Stimulated activated naive CD4-positive, alpha-beta T cell (primary cell): ENCODE measurements around the gene CELF2.

ENCODE experiments used
- DNase-seq, 6 experiments: peaks; one replicate each; lab custom pipeline; 2025; lab: John Stamatoyannopoulos, UW

The CELF2 gene

DNA sequence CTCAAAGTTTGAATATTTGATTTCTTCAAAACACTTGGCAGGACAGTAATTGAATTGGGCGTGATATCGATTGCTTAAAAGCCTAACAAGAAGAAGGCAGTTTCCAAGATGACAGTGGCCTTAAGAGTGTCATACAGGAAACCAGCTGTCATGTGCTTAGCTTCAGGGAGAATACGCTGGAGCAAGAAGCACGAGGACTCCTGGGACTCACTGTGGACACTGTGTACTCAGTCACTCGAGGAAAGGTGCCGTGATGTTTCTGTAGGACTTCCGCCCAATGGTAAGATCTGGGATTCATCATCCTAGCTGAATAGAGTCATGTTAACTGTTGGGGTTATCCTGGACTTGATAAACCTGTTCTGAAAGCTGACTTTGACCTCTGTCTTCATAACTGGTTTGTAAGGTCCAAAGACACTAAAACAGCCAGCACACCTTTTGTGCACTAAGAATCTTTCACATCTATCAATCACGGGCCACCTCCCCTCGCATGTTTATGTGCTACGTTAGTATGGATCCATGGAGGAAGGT lies 113.5 kb downstream of the CELF2 start:
- DNase-seq: no peak

DNA sequence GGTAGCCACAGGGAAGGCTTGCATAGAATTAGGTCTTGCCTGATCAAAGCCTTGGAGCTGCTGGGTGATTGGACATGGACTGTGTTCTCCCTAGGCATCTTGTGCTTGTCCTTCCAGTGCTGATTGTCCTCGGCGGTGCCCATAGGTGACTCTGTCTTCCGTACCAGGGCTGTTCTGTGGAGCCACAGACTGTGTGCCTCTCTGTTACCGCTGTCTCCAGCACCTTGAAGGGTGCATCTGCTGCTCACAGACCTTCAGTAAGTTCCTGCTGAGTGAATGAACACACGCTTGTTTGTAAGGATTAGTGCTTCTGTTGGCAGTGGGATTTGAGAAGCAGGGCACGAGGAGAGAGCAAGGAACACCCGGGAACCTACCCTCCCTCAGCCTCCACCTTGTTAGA lies 116.7 kb downstream of the CELF2 start:
- no peak for DNase-seq

DNA sequence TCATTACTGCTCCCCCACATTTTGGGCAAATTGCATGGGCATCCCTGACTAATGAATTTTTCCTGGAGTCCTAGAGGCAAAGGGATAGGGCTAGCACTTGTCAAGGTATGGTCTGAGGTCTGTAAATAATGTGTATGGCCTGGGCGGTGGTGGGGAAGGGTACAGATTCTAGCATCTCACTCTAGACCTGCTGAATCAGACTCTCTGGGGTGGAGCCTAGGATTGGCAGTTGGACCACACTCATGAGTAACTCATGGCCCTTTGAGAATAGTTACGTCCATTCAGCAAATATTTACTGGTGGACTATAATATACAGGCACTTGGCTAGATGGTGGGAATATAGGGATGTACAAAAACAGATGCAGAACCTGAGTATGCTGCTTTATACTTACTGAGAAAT lies 118.0 kb downstream of the CELF2 start:
- no peak for DNase-seq

DNA sequence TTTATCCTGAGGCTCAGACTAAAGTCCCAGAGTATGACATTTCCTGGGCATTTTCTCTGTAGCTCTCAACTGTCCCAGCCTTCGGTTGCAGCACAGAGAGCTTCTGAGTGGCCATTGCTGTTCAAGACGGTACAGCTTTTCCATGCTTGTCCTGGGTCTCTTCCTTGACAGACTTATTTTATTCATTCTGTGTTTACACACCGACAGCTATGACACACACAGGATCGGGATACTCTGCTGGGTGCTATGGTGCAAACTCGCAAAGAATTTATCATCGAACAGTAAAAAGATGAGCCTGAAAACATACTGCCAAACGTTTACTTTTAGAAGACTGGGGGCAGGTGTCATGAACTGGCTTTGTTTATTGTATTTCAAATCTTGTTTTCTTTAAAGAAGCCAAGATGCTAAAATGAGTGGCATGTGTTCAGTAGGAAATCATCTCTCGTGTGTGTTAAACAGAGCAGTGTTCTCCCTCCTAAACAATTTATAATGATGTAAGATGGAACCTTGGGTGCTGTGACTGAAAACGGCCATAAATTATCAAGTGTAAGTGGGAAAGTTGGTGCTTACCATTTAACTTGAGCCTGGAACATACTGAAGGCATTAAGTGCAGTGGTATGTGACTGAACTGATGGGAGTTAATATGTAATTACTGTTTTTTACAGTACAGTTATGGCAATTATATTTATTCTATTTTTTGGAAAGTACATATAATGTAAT lies 120.8 kb downstream of the CELF2 start:
- no peak for DNase-seq

DNA sequence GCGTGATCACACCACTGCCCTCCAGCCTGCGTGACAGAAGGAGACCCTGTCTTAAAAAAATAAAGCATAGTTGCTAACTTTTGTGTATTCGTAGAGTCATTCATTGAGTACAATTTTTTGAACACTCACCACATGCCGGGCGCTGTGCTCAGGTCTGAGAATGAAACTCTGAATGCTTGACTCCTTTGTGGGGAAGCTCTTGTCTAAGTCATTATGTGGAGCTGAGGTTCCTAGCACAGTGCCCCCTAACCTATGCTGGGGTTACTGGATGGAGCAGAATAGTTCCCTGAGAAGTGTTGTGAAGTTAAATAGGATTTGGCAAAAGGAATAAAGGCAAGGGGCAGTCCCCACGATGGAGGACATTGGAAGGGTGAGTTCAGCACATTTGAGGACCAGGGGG lies 123.3 kb downstream of the CELF2 start:
- no peak for DNase-seq

DNA sequence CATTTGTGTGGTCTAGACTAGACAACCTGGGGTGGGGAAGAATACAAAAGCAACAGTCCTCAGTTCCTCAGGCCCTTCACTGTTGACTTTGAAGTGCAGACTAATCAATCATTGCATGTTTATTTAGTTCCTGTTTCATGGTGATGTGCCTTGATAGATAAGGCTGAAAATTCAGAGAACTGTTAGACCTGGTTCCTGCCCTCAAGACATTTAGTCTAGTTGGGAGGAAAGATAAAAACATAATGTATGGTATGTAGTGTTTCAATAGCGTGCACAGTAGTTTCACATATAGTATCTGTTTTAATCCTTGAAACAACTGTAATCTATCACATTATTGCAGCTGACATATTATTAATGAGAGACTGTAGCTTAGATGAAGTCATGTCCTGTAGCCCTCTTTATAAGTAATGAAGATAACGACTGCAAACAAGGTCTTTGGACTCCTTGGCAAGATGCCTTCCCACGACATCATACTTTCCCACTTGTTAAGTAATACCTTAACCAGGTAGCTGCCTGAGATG lies 124.0 kb downstream of the CELF2 start:
- DNase-seq: no peak

DNA sequence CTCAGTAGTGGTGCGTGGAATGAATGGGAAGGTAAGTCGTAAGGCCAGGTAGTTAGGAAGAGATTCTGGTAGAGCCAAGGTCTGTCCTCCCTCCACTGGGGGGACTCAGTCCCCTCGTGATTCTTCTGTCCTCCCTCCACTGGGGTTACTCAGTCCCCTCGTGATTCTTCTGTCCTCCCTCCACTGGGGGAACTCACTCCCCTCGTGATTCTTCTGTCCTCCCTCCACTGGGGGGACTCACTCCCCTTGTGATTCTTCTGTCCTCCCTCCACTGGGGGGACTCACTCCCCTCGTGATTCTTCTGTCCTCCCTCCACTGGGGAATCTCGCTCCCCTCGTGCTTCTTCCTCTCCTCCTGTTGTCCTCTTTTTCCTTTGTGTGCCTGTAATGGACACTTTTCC lies 125.1 kb downstream of the CELF2 start:
- DNase-seq: no peak

DNA sequence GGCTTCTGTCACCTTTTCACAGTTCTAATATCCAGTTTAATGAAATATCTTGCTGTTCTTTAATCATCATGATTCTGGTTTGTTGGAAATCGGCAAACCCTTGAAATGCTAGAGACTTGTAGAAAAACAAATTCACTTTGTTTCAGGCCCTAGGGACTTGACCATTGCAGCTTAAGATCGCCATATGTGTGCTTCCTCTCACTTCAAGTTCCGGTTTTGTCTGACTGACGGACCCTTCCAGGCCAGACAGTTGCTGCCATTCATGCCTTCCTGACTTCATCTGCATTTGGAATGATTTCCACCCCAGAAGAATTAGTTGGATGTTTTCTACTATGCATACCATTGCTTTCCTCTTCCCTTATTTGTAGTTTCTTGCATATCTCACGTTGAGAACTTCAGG lies 125.6 kb downstream of the CELF2 start:
- no peak for DNase-seq

DNA sequence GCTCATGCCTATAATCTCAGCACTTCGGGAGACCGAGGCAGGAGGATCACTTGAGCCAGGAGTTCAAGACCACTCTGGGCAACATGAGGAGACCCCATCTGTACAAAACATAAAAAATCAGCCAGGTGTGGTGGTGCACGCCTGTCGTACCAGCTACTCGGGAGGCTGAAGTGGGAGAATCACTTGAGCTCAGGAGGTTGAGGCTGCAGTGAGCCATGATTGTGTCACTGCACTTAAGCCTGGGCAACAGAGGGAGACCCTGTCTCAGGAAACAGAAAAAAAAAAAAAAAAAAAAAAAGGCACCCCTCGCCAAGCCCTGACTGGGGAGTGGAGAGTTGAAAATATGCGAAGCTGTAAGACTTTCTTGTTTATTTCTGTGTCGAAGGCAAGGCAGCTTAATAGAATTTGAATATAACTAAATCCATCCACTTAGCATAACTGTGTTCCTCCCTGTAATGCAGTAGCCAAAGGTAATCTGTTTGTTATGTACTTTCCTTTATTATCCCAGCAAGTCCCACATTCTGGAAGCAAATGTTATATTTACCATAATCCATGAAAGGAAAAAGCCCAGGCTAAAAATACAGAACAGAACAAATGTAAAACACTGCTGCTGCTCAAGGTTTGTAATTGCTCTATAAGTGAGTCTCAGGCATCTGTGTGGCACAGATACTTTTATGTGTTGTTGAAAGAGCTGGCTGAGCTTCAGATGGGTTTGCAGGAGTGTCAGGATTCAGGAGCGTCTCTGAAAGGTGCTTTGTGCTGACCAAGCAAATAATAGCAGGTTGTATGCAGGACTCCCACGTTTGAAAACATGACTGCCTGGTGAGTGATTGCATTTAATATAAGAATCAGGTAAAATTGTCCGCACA lies 127.2 kb downstream of the CELF2 start:
- no peak for DNase-seq

DNA sequence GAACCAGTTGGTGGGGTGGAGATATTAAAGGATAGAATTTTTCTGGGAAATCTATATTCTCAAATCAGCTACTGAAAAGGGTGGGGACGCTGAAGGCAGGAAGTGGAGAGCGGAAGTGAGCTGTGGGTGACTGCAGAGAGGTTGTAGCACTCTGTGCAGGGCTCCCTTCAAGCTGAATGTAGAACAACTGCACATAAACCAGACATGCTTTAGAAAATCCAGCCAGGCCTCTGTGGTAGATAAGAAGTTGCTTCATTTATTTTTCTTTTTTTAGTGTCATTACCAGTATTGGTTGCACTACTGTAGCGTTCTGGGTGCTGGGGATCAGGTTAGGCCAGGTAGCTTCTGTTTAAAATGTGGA lies 127.8 kb downstream of the CELF2 start:
- peak; percentile 14 to 81 (median 68) for DNase-seq

DNA sequence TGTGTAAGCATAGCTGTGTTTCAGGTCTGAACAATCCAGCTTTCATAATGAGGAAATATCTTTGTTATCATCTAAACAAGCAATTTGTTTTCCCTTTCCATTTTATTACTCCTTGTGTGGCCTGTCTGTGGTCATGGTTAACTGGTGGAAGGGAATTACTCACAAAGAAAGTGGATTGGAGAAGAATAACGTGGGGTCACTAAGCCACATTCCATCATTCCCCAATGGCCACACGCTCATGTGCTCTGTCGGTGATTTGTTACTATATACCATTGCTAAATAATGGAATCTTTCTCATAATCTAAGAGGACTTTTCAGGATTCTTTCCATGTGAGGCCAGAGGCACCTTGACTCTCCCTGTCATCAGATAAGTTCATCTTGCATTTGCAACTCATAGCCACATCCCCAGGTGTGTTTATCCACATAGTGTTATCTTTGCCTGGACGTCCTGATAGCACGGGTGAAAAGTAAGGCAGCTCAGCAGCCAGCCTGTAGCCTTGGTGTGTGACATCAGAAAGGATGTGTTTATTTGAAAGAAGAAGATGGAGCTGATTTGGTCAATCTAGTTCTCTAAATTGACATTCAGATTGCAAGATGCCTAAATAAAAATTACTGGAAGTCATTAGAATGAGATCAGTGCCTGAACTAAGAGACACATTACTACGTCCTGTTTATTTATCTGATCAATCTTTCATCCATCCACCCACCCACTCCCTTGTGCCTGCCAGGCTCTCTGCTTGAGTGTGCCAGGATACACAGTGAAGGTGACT lies 128.9 kb downstream of the CELF2 start:
- DNase-seq: no peak

DNA sequence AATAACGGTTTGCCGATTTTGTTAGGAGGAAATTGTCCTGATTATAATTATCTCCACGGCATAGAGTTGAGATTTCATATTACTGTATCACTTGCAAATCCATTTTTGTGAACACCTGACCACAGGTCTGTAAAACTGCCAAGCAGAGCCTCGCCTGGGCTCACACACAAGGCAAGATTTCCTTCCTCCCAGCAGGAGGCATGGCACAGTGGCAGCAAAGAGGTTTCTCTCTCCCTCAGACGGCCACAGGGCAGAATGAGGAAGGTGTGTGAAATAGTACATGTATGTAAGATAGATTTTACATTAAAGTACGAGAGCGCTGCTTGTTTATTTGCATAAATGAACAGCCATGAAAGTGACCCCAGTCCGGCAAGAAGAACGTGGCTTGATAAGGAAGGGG lies 130.1 kb downstream of the CELF2 start:
- peak in 2 of 6 experiments; percentile 39 to 50 for DNase-seq

DNA sequence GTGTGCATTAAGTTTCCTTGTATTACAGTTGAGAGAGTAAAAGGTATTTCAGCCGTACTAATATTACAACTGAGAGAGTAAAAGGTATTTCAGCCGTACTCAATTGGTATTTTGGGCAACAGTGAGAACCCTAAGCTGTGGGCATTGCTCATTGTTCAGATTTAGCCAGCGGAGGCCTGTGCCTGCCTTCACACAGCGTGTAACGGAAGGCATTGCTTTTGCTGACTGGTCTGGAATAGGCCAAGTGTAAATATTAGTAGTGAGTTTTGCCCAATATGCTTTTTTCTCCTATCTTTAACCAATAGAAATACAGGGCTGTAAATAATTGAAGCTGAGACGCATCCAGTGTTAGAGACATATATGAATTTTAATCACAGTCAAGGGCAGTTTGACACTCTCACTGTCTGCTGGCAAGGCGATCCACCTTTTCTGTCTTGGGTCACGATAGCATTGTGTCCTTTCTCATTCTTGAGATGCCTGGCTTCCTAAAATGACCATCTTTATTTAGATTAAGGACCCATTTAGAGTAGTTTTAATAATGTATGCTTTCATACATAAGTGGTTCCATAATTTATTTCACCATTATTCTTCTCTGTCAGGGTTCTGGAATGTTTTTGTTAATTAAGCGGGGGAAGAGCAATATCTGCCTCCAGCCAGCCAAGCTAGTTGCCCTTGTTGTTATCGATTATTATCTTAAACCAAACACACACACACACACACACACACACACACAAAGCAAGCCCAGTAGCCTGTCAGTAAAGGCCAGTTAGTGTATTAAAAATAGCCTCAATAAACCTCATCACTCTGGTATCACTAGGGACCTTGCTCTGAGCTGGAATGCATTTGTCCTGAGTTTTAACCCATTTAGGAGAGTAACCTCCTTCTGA lies 130.7 kb downstream of the CELF2 start:
- no peak for DNase-seq

DNA sequence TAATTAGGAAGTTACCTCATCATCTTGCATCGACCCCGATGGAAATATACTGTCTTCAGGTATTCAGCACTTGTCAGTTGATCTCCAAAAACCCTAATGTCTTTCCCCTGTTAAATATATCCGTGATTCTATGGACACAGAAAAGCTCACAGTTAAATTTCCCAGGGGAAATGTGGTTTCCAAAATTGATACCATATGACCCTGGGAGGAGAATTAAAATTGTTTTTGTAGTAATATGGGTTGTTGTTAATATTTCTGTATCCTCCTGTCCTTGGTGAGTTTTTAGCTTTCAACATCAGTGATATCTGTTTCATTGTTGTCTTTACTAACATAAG lies 132.1 kb downstream of the CELF2 start:
- no peak for DNase-seq

DNA sequence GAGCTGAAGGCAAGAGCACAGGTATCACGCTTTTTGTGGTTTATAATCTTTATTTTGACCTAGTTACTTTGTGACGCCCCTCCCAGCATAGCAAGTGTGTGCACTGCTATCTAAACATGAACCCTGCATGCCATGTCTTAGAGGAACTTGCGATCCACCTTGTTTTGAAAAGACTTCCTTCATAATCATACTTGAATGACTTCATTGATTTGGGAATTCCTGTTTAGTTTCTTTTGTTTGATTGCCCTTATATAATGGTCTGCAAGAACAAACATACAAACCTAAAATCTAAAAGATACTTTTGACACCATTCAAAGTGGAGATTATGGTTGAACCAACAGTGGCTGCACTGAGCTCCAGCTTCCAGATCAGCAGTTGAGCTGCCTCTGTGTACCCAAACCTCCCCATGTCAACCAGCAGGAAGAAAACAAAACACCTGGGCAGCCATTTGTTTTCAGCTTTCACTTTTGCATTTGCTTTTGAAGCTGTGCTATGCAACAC lies 132.6 kb downstream of the CELF2 start:
- DNase-seq: peak in 5 of 6 experiments; percentile 19 to 86 (median 75)

DNA sequence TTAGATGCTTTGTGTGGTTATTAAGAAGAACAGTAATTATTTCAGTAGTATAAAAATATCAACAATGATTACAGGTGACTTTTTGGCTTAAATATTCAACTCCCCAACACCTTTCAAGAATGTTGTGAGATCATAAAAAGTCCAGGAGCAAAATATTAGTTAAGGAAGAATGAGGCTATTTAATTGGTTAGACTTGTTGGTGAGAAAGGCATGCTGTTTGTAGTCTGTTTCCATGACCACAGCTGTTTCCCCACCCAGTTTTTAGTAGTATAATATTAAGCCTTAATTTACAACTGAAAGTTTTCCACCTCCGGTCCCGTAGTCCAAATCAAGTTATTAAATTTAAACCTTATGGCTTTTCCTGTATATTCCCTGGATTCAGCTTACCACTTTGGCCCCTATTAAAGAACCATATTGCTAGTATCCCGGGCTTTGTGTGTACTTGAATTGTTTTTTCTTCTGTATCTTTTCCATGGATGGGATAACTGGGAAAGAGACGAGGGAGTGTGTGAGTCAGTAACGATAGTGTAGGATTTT lies 133.3 kb downstream of the CELF2 start:
- DNase-seq: peak in 3 of 6 experiments; percentile 41 to 69 (median 57)

DNA sequence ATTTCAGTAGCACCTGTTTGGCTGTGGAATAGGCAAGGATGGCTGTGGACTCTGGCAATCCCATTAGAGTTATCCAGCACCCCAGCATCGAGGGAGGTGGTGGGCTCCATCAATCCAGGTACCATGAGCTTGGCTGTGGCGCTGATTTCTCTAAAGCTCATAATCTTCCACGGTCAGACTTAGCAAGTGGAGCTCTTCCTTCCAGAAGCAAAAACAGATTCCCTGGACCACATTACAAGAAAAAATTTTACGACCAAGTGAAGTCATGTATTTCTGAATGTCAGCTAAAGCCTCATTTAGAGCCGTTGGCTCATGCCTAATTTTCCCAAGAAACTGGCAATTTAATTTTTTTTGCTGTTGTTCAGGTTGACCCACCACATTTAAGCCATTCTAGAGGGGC lies 135.1 kb downstream of the CELF2 start:
- DNase-seq: no peak

DNA sequence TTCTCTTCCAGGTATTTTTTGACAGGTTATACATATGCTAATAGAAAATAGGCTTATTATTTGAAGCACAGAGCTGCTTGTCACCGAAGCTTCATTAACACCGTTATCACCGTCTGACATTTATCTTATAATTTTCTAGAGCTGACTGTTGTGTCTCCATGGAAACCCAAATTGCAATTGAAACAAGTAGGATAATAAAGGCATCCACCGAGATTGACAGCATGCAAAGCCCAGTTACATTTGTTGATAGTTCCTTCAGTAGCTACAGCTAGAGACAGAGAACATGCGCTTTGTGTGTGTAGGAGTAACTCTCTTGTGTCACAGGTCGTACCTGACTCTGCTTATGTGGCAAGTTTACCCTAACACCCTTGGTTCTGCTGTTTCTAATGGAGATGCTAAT lies 135.6 kb downstream of the CELF2 start:
- DNase-seq: no peak

DNA sequence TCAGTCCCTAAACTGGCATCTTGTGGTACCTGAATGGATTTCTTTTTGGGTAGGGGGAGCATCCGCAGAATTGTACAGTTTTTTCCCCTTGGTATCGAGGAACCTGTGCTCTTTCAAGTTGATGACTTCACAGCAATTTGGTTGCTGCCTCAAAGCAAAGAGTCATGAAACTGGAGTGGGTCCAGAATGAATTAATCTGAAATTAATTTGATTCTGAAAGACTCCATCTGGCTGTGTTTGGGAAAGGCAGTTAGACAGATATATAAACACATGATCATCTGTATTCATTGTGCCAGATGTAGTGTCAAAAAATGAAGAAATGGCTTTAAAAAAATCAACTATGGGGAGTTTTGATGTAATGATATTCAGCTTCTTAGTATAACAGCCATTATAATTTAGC lies 136.1 kb downstream of the CELF2 start:
- no peak for DNase-seq

DNA sequence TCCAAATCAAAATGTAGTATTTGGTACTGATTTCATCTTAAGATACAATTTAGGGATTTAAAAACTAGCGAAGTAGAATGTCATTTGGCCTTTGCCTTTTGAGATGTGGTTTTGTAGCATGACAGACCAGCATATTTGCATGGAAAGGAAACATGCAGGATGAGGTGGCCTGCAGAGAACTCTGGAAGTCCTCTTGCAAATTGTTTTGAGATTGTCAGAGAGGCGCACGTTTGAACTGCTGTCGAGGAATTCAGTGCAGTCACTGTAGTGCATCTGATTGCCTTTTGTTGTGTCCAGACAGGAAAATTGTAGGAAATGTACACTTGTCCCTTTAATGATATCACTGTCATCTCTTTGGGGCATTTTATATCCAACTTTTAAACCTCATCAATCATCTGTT lies 136.7 kb downstream of the CELF2 start:
- no peak for DNase-seq
